GM21723 (cell line): Measurements from ENCODE around the gene NFKB2.
A peak's percentile ranks its signal among the peaks of the same experiment; 100 is the strongest.

Experiments used
- ATAC-seq: cut with Tn5 transposase; IDR thresholded peaks from one replicate; pipeline ENCODE4 v1.9.1; 2021; ENCODE audit warnings: mild to moderate bottlenecking, moderate library complexity; ENCODE audit not compliant: unreplicated experiment

NFKB2 gene

GRCh38 chr10:102420714-102421506 is 25.4 kb downstream of the NFKB2 start, which contains the start of gene FBXL15:
TSS of gene FBXL15 (plus strand) at chr10:102420836. CDS start at chr10:102421130, 294 bp downstream.
- peak; percentile 62 for ATAC-seq

GRCh38 chr10:102421507-102421756 is 25.9 kb downstream of the NFKB2 start:
- ATAC-seq = no peak

- ATAC-seq = peak; percentile 4
Measured at GRCh38 chr10:102421757-102422512, 26.4 kb downstream of the NFKB2 start.

- peak; percentile 31 for ATAC-seq
Measured at GRCh38 chr10:102422545-102423129, 27.1 kb downstream of the NFKB2 start.

GRCh38 chr10:102423372-102423968 is 28.0 kb downstream of the NFKB2 start:
- no peak for ATAC-seq

- ATAC-seq = no peak
Measured at GRCh38 chr10:102424145-102424544, 28.6 kb downstream of the NFKB2 start.

- ATAC-seq = no peak
Measured at GRCh38 chr10:102424916-102425315, 29.4 kb downstream of the NFKB2 start.

GRCh38 chr10:102425444-102425843 is 29.9 kb downstream of the NFKB2 start:
- ATAC-seq = no peak

- ATAC-seq = no peak
Measured at GRCh38 chr10:102426803-102427287, 31.3 kb downstream of the NFKB2 start.

GRCh38 chr10:102429468-102429867 is 34.0 kb downstream of the NFKB2 start:
- no peak for ATAC-seq

- no peak for ATAC-seq
Measured at GRCh38 chr10:102431452-102432124, 36.1 kb downstream of the NFKB2 start.

GRCh38 chr10:102432162-102432950 is 36.9 kb downstream of the NFKB2 start, which contains the start of gene CUEDC2:
TSS of gene CUEDC2 (minus strand) at chr10:102432574. CDS start at chr10:102425188, 7,386 bp downstream.
- peak; percentile 85 for ATAC-seq

- ATAC-seq = no peak
Measured at GRCh38 chr10:102433619-102434046, 38.1 kb downstream of the NFKB2 start.

- no peak for ATAC-seq
Measured at GRCh38 chr10:102434394-102435132, 39.1 kb downstream of the NFKB2 start.

- no peak for ATAC-seq
Measured at GRCh38 chr10:102435133-102435497, 39.6 kb downstream of the NFKB2 start.

- ATAC-seq = no peak
Measured at GRCh38 chr10:102435529-102436233, 40.2 kb downstream of the NFKB2 start.

- ATAC-seq = no peak
Measured at GRCh38 chr10:102436312-102436711, 40.8 kb downstream of the NFKB2 start.

- ATAC-seq = no peak
Measured at GRCh38 chr10:102437515-102437914, 42.0 kb downstream of the NFKB2 start.

GRCh38 chr10:102438374-102438773 is 42.9 kb downstream of the NFKB2 start:
- no peak for ATAC-seq
